Smooth muscle cell (in vitro differentiated cells): ENCODE results near the gene RABGAP1L. TPM values are rescaled to one million over a fixed set of nuclear protein-coding genes. Genes with fewer than 3 reads are reported as not detected.
A peak's percentile ranks its signal among the peaks of the same experiment; 100 is the strongest.

ENCODE experiments used
- DNase-seq: peaks from one replicate; lab custom pipeline; 2025; ENCODE audit not compliant: unreplicated experiment; lab: John Stamatoyannopoulos, UW
- H2AFZ ChIP-seq: fragments of 200-600 bp; sonication (generic); 2 replicates; pipeline ENCODE4 v1.6.0; 2016; ENCODE audit warnings: antibody characterized with exemption, low read depth, mild to moderate bottlenecking
- H3F3A ChIP-seq: fragments of 200-600 bp; sonication (generic); 2 replicates; pipeline ENCODE4 v1.6.0; 2017; ENCODE audit warnings: antibody characterized with exemption, low read depth
- H3K27ac ChIP-seq: fragments of 200-600 bp; sonication (generic); 2 replicates; pipeline ENCODE4 v1.5.1; 2016; ENCODE audit warnings: low read depth, mild to moderate bottlenecking
- H3K27me3 ChIP-seq: fragments of 200-600 bp; sonication (generic); 2 replicates; pipeline ENCODE4 v1.6.1; 2016; ENCODE audit warnings: low read depth, mild to moderate bottlenecking
- H3K36me3 ChIP-seq: fragments of 200-600 bp; sonication (generic); 2 replicates; pipeline ENCODE4 v1.5.1; 2016; ENCODE audit warnings: low read depth
- H3K4me1 ChIP-seq: fragments of 200-600 bp; sonication (generic); 2 replicates; pipeline ENCODE4 v1.5.1; 2016; ENCODE audit warnings: low read depth
- H3K4me2 ChIP-seq: fragments of 200-600 bp; sonication (generic); 2 replicates; pipeline ENCODE4 v1.6.0; 2016; ENCODE audit warnings: mild to moderate bottlenecking
- H3K4me3 ChIP-seq: fragments of 200-600 bp; sonication (generic); 2 replicates; pipeline ENCODE4 v1.5.1; 2016; ENCODE audit warnings: mild to moderate bottlenecking
- H3K79me2 ChIP-seq: fragments of 200-600 bp; sonication (generic); 2 replicates; pipeline ENCODE4 v1.6.0; 2016; ENCODE audit warnings: low read depth, mild to moderate bottlenecking
- H3K9ac ChIP-seq: fragments of 200-600 bp; sonication (generic); 2 replicates; pipeline ENCODE4 v1.6.0; 2016; ENCODE audit warnings: low read depth
- H3K9me3 ChIP-seq: fragments of 200-600 bp; sonication (generic); replicated peaks from 2 replicates; pipeline ENCODE4 v1.5.1; 2016; ENCODE audit warnings: low read depth
- H4K20me1 ChIP-seq: fragments of 200-600 bp; sonication (generic); 2 replicates; pipeline ENCODE4 v1.6.0; 2016; ENCODE audit warnings: low read depth
- WGBS: methylation state at CpG from one replicate; pipeline ENCODE4 v1.1.7; 2016; ENCODE audit warnings: low lambda C conversion rate; 5-methylcytosine and 5-hydroxymethylcytosine counted together
- polyA plus RNA-seq: library from polyadenylated mRNA; unstranded; fragments of >200 nt; fragmentation: Nextera tagmentation; extraction: Ambion mirVana; gene quantifications from 2 replicates; pipeline ENCODE4 v1.2.1, GENCODE V29; 2016
- total RNA-seq: library from RNA; depleted of rRNA; stranded (reverse); fragments of >200 nt; gene quantifications from 2 replicates; pipeline ENCODE4 v1.2.3, GENCODE V29; 2014
- TF ChIP-seq, protein P1 (sequence below): fragments of 200-600 bp; sonication (generic); IDR thresholded peaks from 2 replicates; pipeline ENCODE4 v1.5.1; 2017; ENCODE audit warnings: borderline replicate concordance, mild to moderate bottlenecking, antibody characterized with exemption; ENCODE audit not compliant: insufficient read depth, poor library complexity, severe bottlenecking

The RABGAP1L gene
- total and polyA plus RNA-seq, 2 experiments from 2014 or later = 4.8 to 24.7 TPM

DNA sequence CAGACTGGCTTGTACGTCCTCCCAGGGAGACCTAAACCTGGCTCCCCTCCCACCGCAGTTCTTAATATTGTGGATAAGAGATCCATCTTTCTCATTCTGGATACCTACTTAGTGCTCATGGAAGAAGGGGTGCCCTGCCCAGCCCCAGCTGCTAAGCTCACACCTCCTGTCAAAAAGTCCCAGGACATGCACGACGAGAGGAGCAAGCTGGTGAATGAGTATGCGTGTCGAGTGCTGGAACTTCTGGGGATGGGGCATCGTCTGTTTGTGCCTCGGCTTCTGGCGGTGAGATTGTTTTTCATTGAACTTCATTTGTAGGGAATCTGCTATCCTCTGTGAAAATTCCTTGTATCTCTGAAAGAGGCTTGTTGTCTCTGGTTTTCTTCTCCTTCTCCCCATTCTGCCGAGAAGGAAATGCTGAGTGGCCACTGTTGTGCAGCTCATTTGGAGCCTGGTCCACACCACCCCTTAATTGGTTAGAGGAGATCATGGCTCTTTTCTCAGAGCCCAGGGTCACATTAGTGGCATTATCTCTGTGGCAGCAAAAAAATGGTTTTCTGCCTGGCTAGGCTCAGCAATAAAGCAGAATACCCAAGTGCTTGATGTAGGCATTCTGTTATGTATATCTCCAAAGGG is 641.0 kb downstream of the RABGAP1L start:
- Histone ChIP-seq H4K20me1 (no peaks in the 10 kb centered on the region), H3K27me3 (no peaks in the 10 kb centered on the region), H2AFZ (peak overlapping the region; percentile 67), H3K36me3 (no peaks in the 10 kb centered on the region), H3K4me1 (peaks cover 4% of the 10 kb centered on the region), H3K4me2 (peak overlapping the region; percentile 84), H3K27ac (peak overlapping the region; percentile 74), H3F3A (no peaks in the 10 kb centered on the region), H3K9ac (peak overlapping the region; percentile 84), H3K4me3 (peak overlapping the region; percentile 51), H3K9me3 (no peaks in the 10 kb centered on the region), H3K79me2 (no peaks in the 10 kb centered on the region)
- 8% methylated on average over 10 of the region's 10 CpGs for WGBS
- TF ChIP-seq, protein P1, sequence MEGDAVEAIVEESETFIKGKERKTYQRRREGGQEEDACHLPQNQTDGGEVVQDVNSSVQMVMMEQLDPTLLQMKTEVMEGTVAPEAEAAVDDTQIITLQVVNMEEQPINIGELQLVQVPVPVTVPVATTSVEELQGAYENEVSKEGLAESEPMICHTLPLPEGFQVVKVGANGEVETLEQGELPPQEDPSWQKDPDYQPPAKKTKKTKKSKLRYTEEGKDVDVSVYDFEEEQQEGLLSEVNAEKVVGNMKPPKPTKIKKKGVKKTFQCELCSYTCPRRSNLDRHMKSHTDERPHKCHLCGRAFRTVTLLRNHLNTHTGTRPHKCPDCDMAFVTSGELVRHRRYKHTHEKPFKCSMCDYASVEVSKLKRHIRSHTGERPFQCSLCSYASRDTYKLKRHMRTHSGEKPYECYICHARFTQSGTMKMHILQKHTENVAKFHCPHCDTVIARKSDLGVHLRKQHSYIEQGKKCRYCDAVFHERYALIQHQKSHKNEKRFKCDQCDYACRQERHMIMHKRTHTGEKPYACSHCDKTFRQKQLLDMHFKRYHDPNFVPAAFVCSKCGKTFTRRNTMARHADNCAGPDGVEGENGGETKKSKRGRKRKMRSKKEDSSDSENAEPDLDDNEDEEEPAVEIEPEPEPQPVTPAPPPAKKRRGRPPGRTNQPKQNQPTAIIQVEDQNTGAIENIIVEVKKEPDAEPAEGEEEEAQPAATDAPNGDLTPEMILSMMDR = no peak
- DNase-seq = no peak

DNA sequence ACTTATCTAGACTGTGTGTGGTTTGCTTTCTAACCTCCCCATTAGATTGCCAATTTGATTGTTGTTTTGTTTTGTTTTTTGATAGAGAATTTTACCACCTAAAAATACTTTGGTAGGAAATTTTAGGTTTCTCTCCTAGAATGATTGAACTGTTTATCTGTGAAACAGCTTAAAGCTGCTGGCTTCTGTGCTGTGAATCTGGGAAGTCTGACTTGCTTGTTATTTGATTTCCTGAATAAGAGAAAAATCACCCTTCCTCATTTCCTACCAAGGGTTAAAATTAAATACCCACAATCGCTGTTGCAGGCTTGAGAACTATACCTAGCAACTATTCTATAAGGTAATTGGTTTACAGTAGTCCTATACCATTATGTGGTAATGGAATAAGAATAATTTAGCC is 641.6 kb downstream of the RABGAP1L start:
- H3K79me2 ChIP-seq = no peaks in the 10 kb centered on the region
- no peaks in the 10 kb centered on the region for H4K20me1 ChIP-seq
- H3K27ac ChIP-seq = no peak overlapping the region
- peak overlapping the region; percentile 51 for H3K4me3 ChIP-seq
- peak overlapping the region; percentile 84 for H3K9ac ChIP-seq
- no peak for DNase-seq
- H3K9me3 ChIP-seq = no peaks in the 10 kb centered on the region
- H3K36me3 ChIP-seq = no peaks in the 10 kb centered on the region
- no peak overlapping the region for H2AFZ ChIP-seq
- H3K4me1 ChIP-seq = peaks cover 4% of the 10 kb centered on the region
- TF ChIP-seq, protein P1 = no peak
- peak overlapping the region; percentile 84 for H3K4me2 ChIP-seq
- H3F3A ChIP-seq = no peaks in the 10 kb centered on the region
- H3K27me3 ChIP-seq = no peaks in the 10 kb centered on the region
- 79% methylated on average over 1 of the region's 1 CpG for WGBS

- no peaks in the 10 kb centered on the region for H3K27me3 ChIP-seq
- 17% methylated on average over 2 of the region's 2 CpGs for WGBS
- H3K4me1 ChIP-seq = no peaks in the 10 kb centered on the region
Measured at GRCh38 chr1:174809755-174810280, 650.5 kb downstream of the RABGAP1L start.

More at GRCh38 chr1:174809755-174810280, 650.5 kb downstream of the RABGAP1L start:
- no peak overlapping the region for H3K27ac ChIP-seq
- no peak overlapping the region for H3K9ac ChIP-seq
- H3K79me2 ChIP-seq = no peaks in the 10 kb centered on the region
- no peak for DNase-seq
- H3K9me3 ChIP-seq = no peaks in the 10 kb centered on the region
- H3F3A ChIP-seq = no peaks in the 10 kb centered on the region
- H4K20me1 ChIP-seq = no peaks in the 10 kb centered on the region
- TF ChIP-seq, protein P1 = no peak
- no peaks in the 10 kb centered on the region for H3K36me3 ChIP-seq
- no peak overlapping the region for H3K4me3 ChIP-seq
- no peak overlapping the region for H2AFZ ChIP-seq
- H3K4me2 ChIP-seq = no peak overlapping the region
